GM23338 (cell line): ENCODE measurements around the gene RBM46.

Source experiments
- CREB1 ChIP-seq: fragments of 250-450 bp; sonication (Bioruptor Pico); IDR thresholded peaks from 2 replicates; pipeline ENCODE4 v1.5.0; 2020; ENCODE audit warnings: low read depth, mild to moderate bottlenecking, moderate library complexity
- EZH2 ChIP-seq: fragments of 200-600 bp; sonication (generic); IDR thresholded peaks from one replicate; pipeline ENCODE4 v1.8.0; 2017; ENCODE audit warnings: antibody characterized with exemption, mild to moderate bottlenecking, low read depth; ENCODE audit not compliant: unreplicated experiment
- EZH2phosphoT487 ChIP-seq: fragments of 200-600 bp; sonication (generic); IDR thresholded peaks from one replicate; pipeline ENCODE4 v1.8.1; 2018; ENCODE audit warnings: antibody characterized with exemption; ENCODE audit not compliant: unreplicated experiment
- JUNB ChIP-seq: IDR thresholded peaks from one replicate; pipeline ENCODE4 v1.6.1; 2016; ENCODE audit warnings: antibody characterized with exemption; ENCODE audit not compliant: unreplicated experiment
- POLR2AphosphoS5 ChIP-seq: IDR thresholded peaks from 2 replicates; pipeline ENCODE4 v1.6.1; 2016; ENCODE audit warnings: antibody characterized with exemption, low read depth
- TF ChIP-seq, protein P1 (sequence below), 2 experiments: fragments of 200-600 bp in 1 of 2; sonication (generic) in 1 of 2; conservative IDR thresholded peaks; 2 replicates each; pipeline versions ENCODE4 v1.5.1 to v1.6.1; 2016 to 2017; ENCODE audit warnings: antibody characterized with exemption in 2 of 2, low read depth in 2 of 2, mild to moderate bottlenecking in 2 of 2, moderate library complexity in 1 of 2
- TF ChIP-seq, protein P2 (sequence below): IDR thresholded peaks from one replicate; pipeline ENCODE4 v1.6.1; 2018; ENCODE audit warnings: antibody characterized with exemption; ENCODE audit not compliant: unreplicated experiment
- TF ChIP-seq, protein P3 (sequence below): IDR thresholded peaks from 2 replicates; pipeline ENCODE4 v1.6.1; 2016; ENCODE audit warnings: antibody characterized with exemption

DNA sequence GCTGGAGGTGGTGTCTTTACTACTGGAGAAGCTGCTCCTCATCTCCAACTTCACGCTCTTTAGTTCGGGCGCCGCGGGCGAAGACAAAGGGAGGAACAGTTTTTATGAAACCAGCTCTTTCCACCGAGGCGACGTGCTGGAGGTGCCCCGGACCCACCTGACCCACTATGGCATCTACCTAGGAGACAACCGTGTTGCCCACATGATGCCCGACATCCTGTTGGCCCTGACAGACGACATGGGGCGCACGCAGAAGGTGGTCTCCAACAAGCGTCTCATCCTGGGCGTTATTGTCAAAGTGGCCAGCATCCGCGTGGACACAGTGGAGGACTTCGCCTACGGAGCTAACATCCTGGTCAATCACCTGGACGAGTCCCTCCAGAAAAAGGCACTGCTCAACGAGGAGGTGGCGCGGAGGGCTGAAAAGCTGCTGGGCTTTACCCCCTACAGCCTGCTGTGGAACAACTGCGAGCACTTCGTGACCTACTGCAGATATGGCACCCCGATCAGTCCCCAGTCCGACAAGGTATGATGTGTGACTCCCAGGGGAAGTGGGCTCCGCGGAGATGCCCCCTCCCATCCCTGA, 36.6 kb upstream of the RBM46 start:
- TF ChIP-seq EZH2 (no peak), CREB1 (CRISPR knock-in tag) (no peak), JUNB (no peak), EZH2phosphoT487 (no peak), POLR2AphosphoS5 (no peak)
- TF ChIP-seq, protein P1, sequence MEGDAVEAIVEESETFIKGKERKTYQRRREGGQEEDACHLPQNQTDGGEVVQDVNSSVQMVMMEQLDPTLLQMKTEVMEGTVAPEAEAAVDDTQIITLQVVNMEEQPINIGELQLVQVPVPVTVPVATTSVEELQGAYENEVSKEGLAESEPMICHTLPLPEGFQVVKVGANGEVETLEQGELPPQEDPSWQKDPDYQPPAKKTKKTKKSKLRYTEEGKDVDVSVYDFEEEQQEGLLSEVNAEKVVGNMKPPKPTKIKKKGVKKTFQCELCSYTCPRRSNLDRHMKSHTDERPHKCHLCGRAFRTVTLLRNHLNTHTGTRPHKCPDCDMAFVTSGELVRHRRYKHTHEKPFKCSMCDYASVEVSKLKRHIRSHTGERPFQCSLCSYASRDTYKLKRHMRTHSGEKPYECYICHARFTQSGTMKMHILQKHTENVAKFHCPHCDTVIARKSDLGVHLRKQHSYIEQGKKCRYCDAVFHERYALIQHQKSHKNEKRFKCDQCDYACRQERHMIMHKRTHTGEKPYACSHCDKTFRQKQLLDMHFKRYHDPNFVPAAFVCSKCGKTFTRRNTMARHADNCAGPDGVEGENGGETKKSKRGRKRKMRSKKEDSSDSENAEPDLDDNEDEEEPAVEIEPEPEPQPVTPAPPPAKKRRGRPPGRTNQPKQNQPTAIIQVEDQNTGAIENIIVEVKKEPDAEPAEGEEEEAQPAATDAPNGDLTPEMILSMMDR (conservative IDR thresholded peaks at IDR 0.05; ENCODE audit: low read depth in 2 of 2) = 0 out of 4 replicates have a peak, but pooled peaks of 1 of the 2 experiments have one; percentile 6
- TF ChIP-seq, protein P2, sequence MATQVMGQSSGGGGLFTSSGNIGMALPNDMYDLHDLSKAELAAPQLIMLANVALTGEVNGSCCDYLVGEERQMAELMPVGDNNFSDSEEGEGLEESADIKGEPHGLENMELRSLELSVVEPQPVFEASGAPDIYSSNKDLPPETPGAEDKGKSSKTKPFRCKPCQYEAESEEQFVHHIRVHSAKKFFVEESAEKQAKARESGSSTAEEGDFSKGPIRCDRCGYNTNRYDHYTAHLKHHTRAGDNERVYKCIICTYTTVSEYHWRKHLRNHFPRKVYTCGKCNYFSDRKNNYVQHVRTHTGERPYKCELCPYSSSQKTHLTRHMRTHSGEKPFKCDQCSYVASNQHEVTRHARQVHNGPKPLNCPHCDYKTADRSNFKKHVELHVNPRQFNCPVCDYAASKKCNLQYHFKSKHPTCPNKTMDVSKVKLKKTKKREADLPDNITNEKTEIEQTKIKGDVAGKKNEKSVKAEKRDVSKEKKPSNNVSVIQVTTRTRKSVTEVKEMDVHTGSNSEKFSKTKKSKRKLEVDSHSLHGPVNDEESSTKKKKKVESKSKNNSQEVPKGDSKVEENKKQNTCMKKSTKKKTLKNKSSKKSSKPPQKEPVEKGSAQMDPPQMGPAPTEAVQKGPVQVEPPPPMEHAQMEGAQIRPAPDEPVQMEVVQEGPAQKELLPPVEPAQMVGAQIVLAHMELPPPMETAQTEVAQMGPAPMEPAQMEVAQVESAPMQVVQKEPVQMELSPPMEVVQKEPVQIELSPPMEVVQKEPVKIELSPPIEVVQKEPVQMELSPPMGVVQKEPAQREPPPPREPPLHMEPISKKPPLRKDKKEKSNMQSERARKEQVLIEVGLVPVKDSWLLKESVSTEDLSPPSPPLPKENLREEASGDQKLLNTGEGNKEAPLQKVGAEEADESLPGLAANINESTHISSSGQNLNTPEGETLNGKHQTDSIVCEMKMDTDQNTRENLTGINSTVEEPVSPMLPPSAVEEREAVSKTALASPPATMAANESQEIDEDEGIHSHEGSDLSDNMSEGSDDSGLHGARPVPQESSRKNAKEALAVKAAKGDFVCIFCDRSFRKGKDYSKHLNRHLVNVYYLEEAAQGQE = no peak
- TF ChIP-seq, protein P3, sequence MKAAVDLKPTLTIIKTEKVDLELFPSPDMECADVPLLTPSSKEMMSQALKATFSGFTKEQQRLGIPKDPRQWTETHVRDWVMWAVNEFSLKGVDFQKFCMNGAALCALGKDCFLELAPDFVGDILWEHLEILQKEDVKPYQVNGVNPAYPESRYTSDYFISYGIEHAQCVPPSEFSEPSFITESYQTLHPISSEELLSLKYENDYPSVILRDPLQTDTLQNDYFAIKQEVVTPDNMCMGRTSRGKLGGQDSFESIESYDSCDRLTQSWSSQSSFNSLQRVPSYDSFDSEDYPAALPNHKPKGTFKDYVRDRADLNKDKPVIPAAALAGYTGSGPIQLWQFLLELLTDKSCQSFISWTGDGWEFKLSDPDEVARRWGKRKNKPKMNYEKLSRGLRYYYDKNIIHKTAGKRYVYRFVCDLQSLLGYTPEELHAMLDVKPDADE = no peak
